Ascending aorta (tissue), 2 donors: ENCODE results near the gene NQO1. TPM values are rescaled to one million over a fixed set of nuclear protein-coding genes. Genes with fewer than 3 reads are reported as not detected.

Source experiments
- DNase-seq, 2 donors: peaks; one replicate each; pipeline ENCODE4 v3.0.0-alpha.2; 2019; ENCODE audit warnings: low spot score in 2 of 2
- H3K27ac ChIP-seq, 2 donors: fragments of 200-600 bp; sonication (generic); one replicate each; pipeline ENCODE4 v1.5.1; 2016 to 2017; ENCODE audit warnings: mild to moderate bottlenecking in 1 of 2
- H3K27me3 ChIP-seq: fragments of 200-600 bp; sonication (generic); one replicate; pipeline ENCODE4 v1.5.1; 2017
- H3K36me3 ChIP-seq, 2 donors: fragments of 200-600 bp; sonication (generic); one replicate each; pipeline ENCODE4 v1.5.1; 2016
- H3K4me1 ChIP-seq, 2 donors: fragments of 200-600 bp; sonication (generic); one replicate each; pipeline ENCODE4 v1.5.1; 2016 to 2017; ENCODE audit warnings: mild to moderate bottlenecking in 1 of 2
- H3K4me3 ChIP-seq, 2 donors: fragments of 200-600 bp; sonication (generic); one replicate each; pipeline ENCODE4 v1.5.1; 2016 to 2017; ENCODE audit warnings: mild to moderate bottlenecking in 1 of 2
- H3K9me3 ChIP-seq, 2 donors: fragments of 200-600 bp; sonication (generic); one replicate each; pipeline ENCODE4 v1.5.1; 2016
- CTCF ChIP-seq, 3 experiments: fragments of 200-600 bp in 2 of 3; fragments of 450-650 bp in 1 of 3; sonication (generic) in 2 of 3; IDR thresholded peaks; one replicate each; pipeline ENCODE4 v1.5.1; 2016 to 2019; ENCODE audit warnings: antibody characterized with exemption in 3 of 3, mild to moderate bottlenecking in 1 of 3, moderate library complexity in 1 of 3
- intact Hi-C: fragments of 100-400 bp; cut with DNase I; formaldehyde crosslinking; loops from one replicate; pipeline ENCODE4 v1.15.1; 2023
- total RNA-seq: library from RNA; depleted of rRNA; stranded (reverse); fragments of >200 nt; gene quantifications from one replicate; pipeline ENCODE4 v1.1.0, GENCODE V29; 2016

The NQO1 gene
- total RNA-seq, 1 donor from 2014 or later: 58.6 TPM

- Histone ChIP-seq H3K27me3 (no peaks in the 10 kb centered on the region), H3K36me3 (peaks cover 15 to 31% of the 10 kb centered on the region in 2 donors), H3K9me3 (no peaks in the 10 kb centered on the region), H3K4me3 (no peak overlapping the region), H3K4me1 (no peaks in the 10 kb centered on the region), H3K27ac (no peak overlapping the region)
- DNase-seq: no peak
- TF ChIP-seq CTCF (IDR thresholded peaks at IDR 0.05): no peak
- intact Hi-C loops: no loop called here
Observed at GRCh38 chr16:69699915-69700314, 26.4 kb downstream of the NQO1 start.

GRCh38 chr16:69698404-69698803 is 28.0 kb downstream of the NQO1 start:
- H3K4me1 ChIP-seq: no peaks in the 10 kb centered on the region
- no peaks in the 10 kb centered on the region for H3K9me3 ChIP-seq
- intact Hi-C loops: no loop called here
- H3K27ac ChIP-seq: no peak overlapping the region
- H3K27me3 ChIP-seq: no peaks in the 10 kb centered on the region
- no peak overlapping the region for H3K4me3 ChIP-seq
- peaks cover 30 to 42% of the 10 kb centered on the region in 2 donors for H3K36me3 ChIP-seq
- no peak for TF ChIP-seq CTCF (IDR thresholded peaks at IDR 0.05)
- DNase-seq: no peak

GRCh38 chr16:69693916-69694315 is 32.4 kb downstream of the NQO1 start:
- Histone ChIP-seq H3K27ac (no peak overlapping the region), H3K36me3 (peaks cover 54 to 72% of the 10 kb centered on the region in 2 donors), H3K9me3 (no peaks in the 10 kb centered on the region), H3K4me1 (no peaks in the 10 kb centered on the region), H3K4me3 (no peak overlapping the region), H3K27me3 (no peaks in the 10 kb centered on the region)
- intact Hi-C loops: no loop called here
- TF ChIP-seq CTCF (IDR thresholded peaks at IDR 0.05): no peak
- DNase-seq: no peak

GRCh38 chr16:69691980-69692911 is 34.1 kb downstream of the NQO1 start:
- Histone ChIP-seq H3K4me1 (no peaks in the 10 kb centered on the region), H3K9me3 (no peaks in the 10 kb centered on the region), H3K4me3 (no peak overlapping the region), H3K27me3 (no peaks in the 10 kb centered on the region), H3K27ac (no peak overlapping the region), H3K36me3 (peaks cover 51 to 71% of the 10 kb centered on the region in 2 donors)
- no peak for DNase-seq
- intact Hi-C loops: no loop called here
- TF ChIP-seq CTCF (IDR thresholded peaks at IDR 0.05): no peak

GRCh38 chr16:69688589-69688988 is 37.8 kb downstream of the NQO1 start:
- Histone ChIP-seq H3K4me1 (no peaks in the 10 kb centered on the region), H3K27me3 (no peaks in the 10 kb centered on the region), H3K36me3 (peaks cover 36 to 55% of the 10 kb centered on the region in 2 donors), H3K4me3 (no peak overlapping the region), H3K9me3 (no peaks in the 10 kb centered on the region), H3K27ac (no peak overlapping the region)
- intact Hi-C loops: no loop called here
- no peak for TF ChIP-seq CTCF (IDR thresholded peaks at IDR 0.05)
- DNase-seq: no peak
